ENCODE data around the gene ORAI1.
"Not testable (repeated sequence)": the region's sequence is repeated elsewhere in the genome, so short reads cannot be mapped to it uniquely, and the experiment has no call there.

Gene ORAI1

GRCh38 chr12:121626087-121626852 lies at the start of gene ORAI1:
ORAI1 (plus strand) TSS chr12:121626530.
- peak; percentile 81 for DNase-seq (ENCODE audit: low read depth, low spot score)

- no peak for DNase-seq (ENCODE audit: low read depth, low spot score)
Observed at GRCh38 chr12:121576851-121577391, 49.4 kb upstream of the ORAI1 start.

- no peak for DNase-seq (ENCODE audit: low read depth, low spot score)
Observed at GRCh38 chr12:121577443-121578180, 48.7 kb upstream of the ORAI1 start.

- no peak for DNase-seq (ENCODE audit: low read depth, low spot score)
Observed at GRCh38 chr12:121578230-121579189, 47.8 kb upstream of the ORAI1 start.

- DNase-seq (ENCODE audit: low read depth, low spot score): no peak
Observed at GRCh38 chr12:121579190-121579791, 47.0 kb upstream of the ORAI1 start.

GRCh38 chr12:121579981-121580868 lies 46.1 kb upstream of the ORAI1 start:
- no peak for DNase-seq (ENCODE audit: low read depth, low spot score)

- no peak for DNase-seq (ENCODE audit: low read depth, low spot score)
Observed at GRCh38 chr12:121580959-121581685, 45.2 kb upstream of the ORAI1 start, which contains the start of gene KDM2B. KDM2B (minus strand) TSS chr12:121581023; CDS start chr12:121580911, 112 bp downstream.

GRCh38 chr12:121581686-121582429 lies 44.5 kb upstream of the ORAI1 start:
- DNase-seq (ENCODE audit: low read depth, low spot score): no peak

GRCh38 chr12:121582583-121583333 lies 43.6 kb upstream of the ORAI1 start:
- no peak for DNase-seq (ENCODE audit: low read depth, low spot score)

GRCh38 chr12:121583334-121583661 lies 43.0 kb upstream of the ORAI1 start:
- not testable (repeated sequence) for DNase-seq (ENCODE audit: low read depth, low spot score)

- DNase-seq (ENCODE audit: low read depth, low spot score): not testable (repeated sequence)
Observed at GRCh38 chr12:121584885-121585284, 41.4 kb upstream of the ORAI1 start.

GRCh38 chr12:121590476-121591143 lies 35.7 kb upstream of the ORAI1 start:
- no peak for DNase-seq (ENCODE audit: low read depth, low spot score)

- DNase-seq (ENCODE audit: low read depth, low spot score): no peak
Observed at GRCh38 chr12:121592320-121592719, 34.0 kb upstream of the ORAI1 start.

GRCh38 chr12:121595520-121595919 lies 30.8 kb upstream of the ORAI1 start:
- DNase-seq (ENCODE audit: low read depth, low spot score): no peak

- DNase-seq (ENCODE audit: low read depth, low spot score): no peak
Observed at GRCh38 chr12:121596526-121596925, 29.8 kb upstream of the ORAI1 start.

- DNase-seq (ENCODE audit: low read depth, low spot score): no peak
Observed at GRCh38 chr12:121600702-121601336, 25.5 kb upstream of the ORAI1 start.

- no peak for DNase-seq (ENCODE audit: low read depth, low spot score)
Observed at GRCh38 chr12:121602766-121603165, 23.6 kb upstream of the ORAI1 start.

Measured in smooth muscle cell of the brain vasculature (primary cell).